Right ventricle myocardium inferior (tissue), 1 donor: Measurements from ENCODE around the gene CNTRL. TPM values are rescaled to one million over a fixed set of nuclear protein-coding genes. Genes with fewer than 3 reads are reported as not detected.
"Not testable (repeated sequence)": the region's sequence is repeated elsewhere in the genome, so short reads cannot be mapped to it uniquely, and the experiment has no call there.

Experiments used
- ATAC-seq: fragments of 200-7000 bp; cut with Tn5 transposase; one replicate; pipeline ENCODE4 v1.9.1; 2020; ENCODE audit warnings: mild to moderate bottlenecking, moderate library complexity
- DNase-seq: peaks from one replicate; pipeline ENCODE4 v3.0.0; 2021; ENCODE audit errors: missing footprints
- intact Hi-C: fragments of 100-400 bp; cut with DNase I; formaldehyde crosslinking; loops from one replicate; pipeline ENCODE4 v1.11.0; 2022
- long read RNA-seq: library from polyadenylated mRNA; unstranded; transcript quantifications from one replicate; pipeline ENCODE4 v2.0.0, GENCODE V29; 2021
- total RNA-seq: library from RNA; stranded (reverse); fragmentation: NEBNext Ultra II Directional; extraction: Animal tissue kit (Norgen Biotek cat#: 25700); gene quantifications from one replicate; pipeline ENCODE4 v1.2.1, GENCODE V29; 2021
- donor health status: DM: no; HTN: yes; CAD: no; lungs with severe emphysema.

The CNTRL gene, protein sequence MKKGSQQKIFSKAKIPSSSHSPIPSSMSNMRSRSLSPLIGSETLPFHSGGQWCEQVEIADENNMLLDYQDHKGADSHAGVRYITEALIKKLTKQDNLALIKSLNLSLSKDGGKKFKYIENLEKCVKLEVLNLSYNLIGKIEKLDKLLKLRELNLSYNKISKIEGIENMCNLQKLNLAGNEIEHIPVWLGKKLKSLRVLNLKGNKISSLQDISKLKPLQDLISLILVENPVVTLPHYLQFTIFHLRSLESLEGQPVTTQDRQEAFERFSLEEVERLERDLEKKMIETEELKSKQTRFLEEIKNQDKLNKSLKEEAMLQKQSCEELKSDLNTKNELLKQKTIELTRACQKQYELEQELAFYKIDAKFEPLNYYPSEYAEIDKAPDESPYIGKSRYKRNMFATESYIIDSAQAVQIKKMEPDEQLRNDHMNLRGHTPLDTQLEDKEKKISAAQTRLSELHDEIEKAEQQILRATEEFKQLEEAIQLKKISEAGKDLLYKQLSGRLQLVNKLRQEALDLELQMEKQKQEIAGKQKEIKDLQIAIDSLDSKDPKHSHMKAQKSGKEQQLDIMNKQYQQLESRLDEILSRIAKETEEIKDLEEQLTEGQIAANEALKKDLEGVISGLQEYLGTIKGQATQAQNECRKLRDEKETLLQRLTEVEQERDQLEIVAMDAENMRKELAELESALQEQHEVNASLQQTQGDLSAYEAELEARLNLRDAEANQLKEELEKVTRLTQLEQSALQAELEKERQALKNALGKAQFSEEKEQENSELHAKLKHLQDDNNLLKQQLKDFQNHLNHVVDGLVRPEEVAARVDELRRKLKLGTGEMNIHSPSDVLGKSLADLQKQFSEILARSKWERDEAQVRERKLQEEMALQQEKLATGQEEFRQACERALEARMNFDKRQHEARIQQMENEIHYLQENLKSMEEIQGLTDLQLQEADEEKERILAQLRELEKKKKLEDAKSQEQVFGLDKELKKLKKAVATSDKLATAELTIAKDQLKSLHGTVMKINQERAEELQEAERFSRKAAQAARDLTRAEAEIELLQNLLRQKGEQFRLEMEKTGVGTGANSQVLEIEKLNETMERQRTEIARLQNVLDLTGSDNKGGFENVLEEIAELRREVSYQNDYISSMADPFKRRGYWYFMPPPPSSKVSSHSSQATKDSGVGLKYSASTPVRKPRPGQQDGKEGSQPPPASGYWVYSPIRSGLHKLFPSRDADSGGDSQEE (N-terminal part only)
- total RNA-seq = 3.3 TPM
- long read RNA-seq, partial matches to known transcripts = 0 of 1 reads
- long read RNA-seq, other reads (novel, unspliced or antisense) = 1 of 1 reads

DNA sequence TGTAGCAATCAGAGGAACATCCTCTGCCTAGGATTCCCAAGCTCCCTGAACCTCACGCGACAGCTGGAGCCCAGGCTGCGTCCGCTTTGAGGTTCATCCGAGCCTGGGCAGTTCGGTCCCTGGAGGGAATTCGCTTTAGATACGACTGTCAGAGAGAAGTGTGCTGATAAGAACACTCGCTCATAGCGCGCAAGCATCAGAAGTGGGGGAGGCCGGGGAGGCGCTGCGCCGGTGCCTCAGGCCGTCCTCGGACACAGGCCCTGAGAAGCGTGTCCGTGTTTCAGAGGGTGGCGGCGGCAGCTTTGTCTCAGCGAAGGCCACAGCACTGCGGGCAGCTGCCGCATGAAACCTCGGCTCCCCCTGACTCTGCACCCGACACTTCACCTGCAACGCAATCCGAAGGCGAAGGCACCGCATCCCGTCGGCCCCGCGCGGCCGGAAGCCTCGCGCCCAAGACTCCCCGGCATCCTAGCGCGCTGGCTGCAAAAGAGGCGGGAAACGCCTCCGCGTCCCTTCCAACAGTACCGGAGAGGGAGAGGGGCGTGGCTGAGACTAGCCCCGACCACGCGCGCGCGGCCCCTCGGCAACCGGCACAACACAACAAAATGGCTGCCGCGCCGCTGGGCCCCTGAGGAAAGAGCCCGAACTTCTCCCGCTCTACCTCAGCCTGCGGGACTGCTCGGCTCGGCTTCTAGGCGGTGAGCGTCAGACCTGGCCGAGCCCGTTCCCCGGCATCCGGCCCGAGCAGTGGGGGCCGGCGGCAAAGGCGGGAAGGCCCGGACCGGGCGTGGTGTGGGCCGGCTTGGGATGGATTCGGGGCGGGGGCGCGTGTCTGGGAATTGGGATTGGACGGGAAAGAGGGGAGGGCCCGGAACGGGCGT lies at the start of gene CNTRL:
Gene CNTRL (plus strand): TSS at position 586 of the 881 bp plus-strand sequence. CDS start 13,372 bp downstream, outside the sequence.
- ATAC-seq (peak; percentile 94), DNase-seq (peak; percentile 95)
- intact Hi-C loops = no loop called here

DNA sequence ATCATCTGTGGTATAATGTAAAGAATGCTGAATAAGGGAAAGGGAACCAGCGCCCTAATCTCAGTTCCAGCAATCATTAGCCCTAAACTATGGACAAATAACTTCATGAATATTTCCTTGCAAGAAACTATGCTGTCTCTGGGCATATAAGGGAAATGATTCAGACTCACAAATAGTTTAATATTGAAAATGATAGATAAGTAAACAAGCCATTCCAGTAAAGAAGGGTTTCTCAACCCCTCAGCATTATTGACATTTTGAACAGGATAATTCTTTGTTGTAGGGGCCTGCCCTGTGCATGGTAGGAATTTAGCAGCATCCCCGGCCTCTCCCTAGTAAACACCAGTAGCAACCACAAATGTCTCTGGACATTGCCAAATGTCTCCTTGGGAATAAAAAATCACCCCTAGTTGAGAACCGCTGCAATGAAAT lies 48.5 kb upstream of the CNTRL start:
- intact Hi-C loops = no loop called here
- ATAC-seq = no peak
- DNase-seq = no peak

DNA sequence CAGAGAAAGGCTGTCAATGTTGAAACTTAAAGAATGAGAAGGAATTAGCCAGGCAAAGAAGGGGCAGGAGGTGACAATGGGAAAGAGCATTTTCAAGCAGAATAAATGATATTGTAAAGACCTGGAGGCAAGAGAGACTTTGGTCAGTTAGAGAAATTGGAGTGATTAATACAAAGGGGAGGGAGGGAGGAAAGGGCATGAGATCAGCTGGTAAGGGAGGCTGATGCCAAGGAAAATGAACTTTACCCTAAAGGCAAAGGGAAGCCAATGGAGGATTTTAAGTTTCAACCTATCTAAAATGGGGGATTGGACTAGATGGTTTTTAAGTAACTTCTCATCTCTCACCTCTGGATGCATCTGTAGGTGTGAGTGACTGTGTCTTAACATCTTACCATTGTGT lies 48.0 kb upstream of the CNTRL start:
- ATAC-seq (no peak), DNase-seq (no peak)
- intact Hi-C loops = no loop called here

DNA sequence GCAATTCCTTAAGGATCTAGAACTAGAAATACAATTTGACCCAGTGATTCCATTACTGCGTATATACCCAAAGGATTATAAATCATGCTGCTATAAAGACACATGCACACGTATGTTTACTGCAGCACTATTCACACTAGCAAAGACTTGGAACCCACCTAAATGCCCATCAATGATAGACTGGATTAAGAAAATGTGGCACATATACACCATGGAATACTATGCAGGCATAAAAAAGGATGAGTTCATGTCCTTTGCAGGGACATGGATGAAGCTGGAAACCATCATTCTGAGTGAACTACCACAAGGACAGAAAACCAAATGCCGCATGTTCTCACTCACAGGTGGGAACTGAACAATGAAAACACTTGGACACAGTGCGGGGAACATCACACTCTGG lies 46.5 kb upstream of the CNTRL start:
- ATAC-seq, DNase-seq, intact Hi-C loops: not testable (repeated sequence)

DNA sequence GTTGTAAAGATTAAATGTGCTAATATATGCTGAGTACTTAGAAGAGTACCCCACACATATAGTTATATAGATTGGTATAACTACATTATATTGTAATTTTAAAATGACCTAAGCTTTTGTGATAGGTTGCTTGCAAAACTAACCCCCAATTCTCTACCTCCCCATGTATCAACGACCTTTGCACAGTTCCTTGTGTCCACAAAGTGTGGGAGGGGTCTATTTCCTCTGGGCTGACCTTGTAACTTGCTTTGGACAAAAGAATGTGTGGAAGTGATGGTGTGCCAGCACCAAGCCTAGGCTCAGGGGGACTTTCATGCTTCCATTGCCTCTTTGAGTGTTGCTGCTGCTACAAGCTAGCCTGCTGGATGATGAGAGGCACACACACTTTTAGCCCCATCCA lies 45.3 kb upstream of the CNTRL start:
- no peak for DNase-seq
- intact Hi-C loops = no loop called here
- ATAC-seq = no peak

DNA sequence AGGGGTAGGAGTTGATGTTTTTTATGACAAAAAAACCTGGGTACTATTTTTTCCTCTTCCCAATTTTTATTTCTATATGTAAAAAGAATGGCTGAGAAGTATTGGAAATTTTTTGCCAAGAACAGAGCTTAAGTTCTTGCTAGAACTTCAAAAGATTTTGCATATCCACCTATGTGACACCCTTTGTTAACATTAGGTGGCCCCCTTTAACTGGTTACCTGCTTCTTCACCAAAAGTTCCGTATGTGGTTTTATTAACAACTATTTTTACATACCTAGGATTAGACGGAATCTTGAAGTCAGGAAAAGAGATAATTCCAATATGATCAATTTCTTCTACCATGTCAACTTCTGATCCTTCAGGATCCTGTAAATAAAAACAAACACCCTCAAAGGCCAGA lies 40.2 kb upstream of the CNTRL start:
- intact Hi-C loops = no loop called here
- no peak for ATAC-seq

DNA sequence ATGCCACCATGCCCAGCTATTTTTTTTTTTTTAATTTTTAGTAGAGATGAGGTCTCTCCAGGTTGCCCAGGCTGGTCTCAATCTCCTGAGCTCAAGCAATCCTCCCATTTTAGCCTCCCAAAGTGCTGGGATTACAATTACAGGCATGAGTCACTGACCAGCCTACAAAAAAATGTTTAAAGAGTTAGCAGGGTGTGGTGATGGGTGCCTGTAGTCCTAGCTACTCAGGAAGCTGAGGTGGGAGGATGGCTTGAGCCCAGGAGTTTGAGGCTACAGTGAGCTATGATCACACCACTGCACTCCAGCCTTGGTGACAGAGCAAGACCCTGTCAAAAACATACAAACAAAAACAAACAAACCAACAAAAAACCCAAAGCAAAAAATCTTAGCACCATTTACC lies 39.0 kb upstream of the CNTRL start:
- not testable (repeated sequence) for ATAC-seq

More for the DNA sequence above, 40.2 kb upstream of the CNTRL start:
- DNase-seq = no peak

DNA sequence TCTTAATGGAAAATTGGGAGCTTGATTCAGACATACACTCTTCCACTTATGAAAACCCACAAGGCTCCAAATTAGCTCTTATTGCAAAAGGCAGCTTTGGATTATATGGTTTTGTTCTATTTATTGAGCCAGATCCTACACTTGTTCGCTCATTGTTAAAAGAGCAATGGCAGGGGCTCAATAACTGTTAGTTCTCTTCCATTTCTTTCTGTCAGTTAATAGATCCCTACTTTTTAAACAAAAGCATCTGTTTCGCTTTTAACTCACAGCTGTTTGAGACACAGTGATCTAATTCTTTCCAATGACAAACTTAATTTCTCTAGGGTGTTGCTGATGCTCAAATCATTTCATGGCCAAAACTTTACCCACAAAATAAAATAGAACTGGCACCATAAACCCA lies 36.4 kb upstream of the CNTRL start:
- intact Hi-C loops = no loop called here
- DNase-seq = no peak
- no peak for ATAC-seq

More for the DNA sequence above, 39.0 kb upstream of the CNTRL start:
- intact Hi-C loops, DNase-seq: not testable (repeated sequence)

DNA sequence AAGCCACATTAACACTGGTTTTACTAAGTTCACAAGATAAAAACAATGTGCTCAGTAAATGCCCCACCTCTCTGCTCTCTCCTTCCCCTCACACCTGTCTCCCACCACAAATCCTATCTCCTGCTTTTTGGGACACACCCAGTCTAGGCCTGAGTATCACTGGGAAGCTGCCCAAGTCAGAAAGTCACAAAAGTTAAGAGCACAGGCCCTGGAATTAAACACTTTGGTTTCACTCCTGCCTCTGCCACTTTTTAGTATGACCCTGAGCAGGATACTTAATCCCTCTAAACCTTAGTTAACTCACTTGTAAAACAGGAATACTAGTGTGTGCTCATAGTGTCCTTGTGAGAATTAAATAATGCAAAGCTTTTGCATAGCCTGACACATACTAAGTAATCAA lies 36.0 kb upstream of the CNTRL start:
- DNase-seq = no peak
- ATAC-seq = no peak
- intact Hi-C loops = no loop called here

DNA sequence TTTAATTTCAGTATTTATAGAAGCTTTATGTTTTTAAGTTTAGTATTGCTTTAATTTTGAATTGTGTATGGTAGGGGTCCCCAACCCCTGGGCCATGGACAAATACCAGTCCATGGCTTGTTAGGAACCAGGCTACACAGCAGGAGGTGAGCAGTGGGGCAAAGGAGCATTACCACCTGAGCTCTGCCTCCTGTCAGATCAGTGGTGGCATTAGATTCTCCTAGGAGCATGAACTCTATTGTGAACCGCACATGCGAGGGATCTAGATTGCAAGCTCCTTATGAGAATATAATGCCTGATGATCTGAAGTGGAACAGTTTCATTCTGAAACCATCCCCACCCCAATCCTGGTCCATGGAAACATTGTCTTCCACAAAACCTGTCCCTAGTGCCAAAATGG lies 26.6 kb upstream of the CNTRL start:
- ATAC-seq (no peak), DNase-seq (no peak)
- intact Hi-C loops = no loop called here

DNA sequence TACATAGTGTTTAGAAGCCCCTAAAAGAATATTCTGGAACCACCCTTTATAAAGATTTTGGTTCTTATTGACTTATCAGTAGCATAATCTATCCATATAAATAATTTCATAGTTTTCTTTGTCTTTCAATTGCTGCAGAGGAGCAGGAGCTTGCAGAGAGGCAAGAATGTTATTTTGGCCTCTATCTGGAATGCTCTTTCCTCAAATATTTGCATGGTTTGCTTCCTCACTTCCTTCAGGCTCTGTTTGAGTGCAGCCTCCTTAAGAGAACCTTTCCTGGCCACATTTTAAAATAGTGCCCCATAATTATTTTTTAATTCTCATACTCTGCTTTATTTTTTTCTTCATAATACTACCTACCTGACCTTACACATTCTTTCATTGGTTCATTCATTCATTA lies 26.1 kb upstream of the CNTRL start:
- intact Hi-C loops = no loop called here
- DNase-seq (no peak), ATAC-seq (no peak)

DNA sequence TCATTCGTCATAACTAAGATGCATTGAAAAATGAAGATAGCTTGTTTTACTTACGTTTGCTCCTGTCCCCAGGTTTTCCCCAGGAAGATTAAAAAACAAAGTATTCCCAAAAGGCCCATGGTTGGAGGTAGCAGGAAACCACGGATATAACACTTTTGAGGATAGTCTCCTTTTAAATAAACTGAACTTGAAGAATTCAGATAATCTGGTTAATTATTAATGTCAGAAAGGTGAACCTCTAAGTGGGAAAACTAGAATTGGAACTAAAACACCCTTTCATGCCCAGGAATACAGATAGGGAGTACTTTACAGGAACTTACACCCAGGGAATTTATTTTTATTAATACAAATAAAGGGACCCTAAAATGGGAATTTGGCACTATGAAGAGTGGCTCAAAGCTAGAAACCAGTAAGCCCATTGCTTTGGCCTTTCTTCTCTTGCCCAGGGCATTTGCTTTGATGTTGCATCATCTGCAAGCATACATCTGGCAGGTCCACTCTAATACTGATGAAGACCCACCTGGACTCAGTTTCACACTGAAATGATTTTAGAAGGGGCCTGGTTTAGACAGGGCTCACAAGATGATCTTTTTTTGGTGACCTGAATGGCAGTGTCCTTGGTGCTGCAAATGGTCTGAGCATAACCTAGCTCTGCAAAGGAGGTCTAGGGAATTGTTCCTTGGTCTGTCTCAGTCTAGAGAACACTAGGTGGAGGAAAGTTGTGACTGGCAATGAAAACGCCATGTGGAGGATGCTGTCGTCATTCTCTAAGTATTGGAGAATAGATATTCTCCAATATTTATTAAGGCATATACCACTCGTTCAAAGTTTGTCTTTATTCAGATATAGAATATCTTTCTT lies 24.4 kb upstream of the CNTRL start, which contains the start of gene C5:
Gene C5 (minus strand): TSS at position 148 of the 861 bp plus-strand sequence. CDS start 29 bp downstream, at position 119.
- ATAC-seq = no peak
- intact Hi-C loops = no loop called here
- no peak for DNase-seq

DNA sequence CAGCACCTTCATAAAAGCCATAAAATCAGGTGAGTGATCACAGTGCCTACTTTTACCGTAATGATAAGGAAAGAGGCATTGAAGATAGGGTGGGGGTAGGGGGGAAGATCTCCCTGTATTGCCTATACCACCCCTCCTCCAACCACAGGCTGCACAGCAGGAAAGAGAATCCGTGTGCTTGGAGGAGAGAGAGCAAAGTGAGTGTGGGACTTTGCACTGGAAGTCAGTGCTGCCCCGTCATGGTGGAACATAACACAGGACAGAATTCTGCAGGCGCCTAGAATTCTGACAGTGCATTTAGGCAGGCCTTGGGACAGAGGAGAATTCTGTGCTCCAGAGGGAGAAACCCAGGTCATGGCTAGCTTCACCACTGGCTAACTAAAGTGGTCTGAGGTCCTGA lies 21.2 kb upstream of the CNTRL start:
- ATAC-seq = no peak
- intact Hi-C loops = no loop called here
- DNase-seq = no peak

DNA sequence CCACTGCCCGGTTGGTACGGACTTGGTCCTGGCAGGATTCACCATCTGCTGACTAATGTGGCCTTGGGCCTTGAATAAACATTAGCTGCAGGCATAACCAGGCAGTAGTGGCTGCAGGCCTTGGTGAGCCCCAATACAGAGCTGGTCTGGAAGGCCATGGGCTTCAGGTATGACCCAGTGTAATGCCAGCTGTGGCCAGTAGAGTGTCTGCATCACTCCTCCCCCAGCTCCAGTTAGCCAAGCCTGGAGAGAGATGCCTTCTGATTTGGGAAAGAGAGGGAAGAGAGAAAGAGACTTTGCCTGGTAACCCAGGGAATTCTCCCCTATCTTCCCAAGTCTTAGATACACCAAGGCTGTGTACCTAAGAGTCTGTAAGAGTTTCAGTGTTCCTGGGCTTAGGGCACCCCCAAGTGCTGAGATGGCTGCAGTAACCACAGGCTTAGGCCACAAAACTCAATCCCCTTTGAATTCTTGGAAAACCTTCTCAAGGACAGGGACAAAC lies 19.1 kb upstream of the CNTRL start:
- no peak for DNase-seq
- no peak for ATAC-seq
- intact Hi-C loops = no loop called here

DNA sequence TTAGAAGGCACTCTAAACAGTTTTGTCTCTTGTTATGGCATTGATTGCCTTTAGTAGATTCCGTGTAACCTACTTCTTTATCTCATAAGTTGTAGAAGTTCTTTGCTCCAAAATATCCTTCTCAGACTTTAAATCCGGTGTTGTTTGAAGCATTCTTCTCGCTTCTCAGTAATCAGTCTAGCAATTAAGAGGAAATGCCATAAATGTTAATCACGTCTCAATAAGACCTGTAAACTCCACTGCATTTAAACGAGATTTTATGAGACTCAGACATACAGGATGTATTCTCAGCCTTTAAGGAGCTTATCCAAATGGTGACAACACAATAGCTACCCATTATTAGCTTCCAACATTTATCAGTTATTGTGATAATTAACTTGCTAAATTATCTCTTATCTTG lies 16.9 kb upstream of the CNTRL start:
- no peak for DNase-seq
- no peak for ATAC-seq
- intact Hi-C loops = no loop called here

DNA sequence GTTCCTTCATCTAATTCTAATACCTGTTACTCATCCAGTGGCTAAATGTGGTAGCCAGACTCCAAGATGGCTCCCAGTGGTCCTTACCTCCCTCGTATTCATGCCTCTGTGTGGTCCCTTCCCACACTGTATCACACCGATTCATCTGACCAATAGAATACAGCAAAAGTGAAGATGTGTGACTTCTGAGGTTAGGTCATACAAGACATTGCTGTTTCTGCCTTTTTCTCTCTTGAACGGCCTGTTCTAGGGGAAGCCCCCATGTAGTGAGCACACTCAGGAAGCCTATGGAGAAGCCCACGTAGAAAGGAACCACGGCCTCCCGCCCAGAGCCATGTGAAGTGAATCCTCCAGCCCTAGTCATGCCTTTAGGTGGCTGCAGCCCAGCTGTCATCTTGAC lies 15.2 kb upstream of the CNTRL start:
- ATAC-seq (no peak), DNase-seq (no peak)
- intact Hi-C loops = no loop called here
